ENCODE results near the gene CRK. TPM values are rescaled to one million over a fixed set of nuclear protein-coding genes. Genes with fewer than 3 reads are reported as not detected.

CRK gene
- total RNA-seq, 4 donors from 2014 or later, result 72.7 to 98.4 (median 77.2) TPM

GRCh38 chr17:1486802-1487695 lies 31.0 kb upstream of the CRK start:
- peak overlapping the region; percentile 96 to 100 (median 98) for H3K27ac ChIP-seq
- H3K36me3 ChIP-seq, result peaks cover 0 to 21% of the 10 kb centered on the region in 2 donors
- peak overlapping the region in 1 of 2 donors; percentile 88 for H3K4me3 ChIP-seq
- 20% methylated on average over 6 of the region's 74 CpGs; no CpG with 5 or more reads in 1 of the 2 donors for WGBS, 2 donors (ENCODE audit: low coverage in 1 of 2)
- no peaks in the 10 kb centered on the region for H3K27me3 ChIP-seq
- peak; percentile 78 for TF ChIP-seq POLR2AphosphoS5 (IDR thresholded peaks at IDR 0.05)
- TF ChIP-seq, protein P1, sequence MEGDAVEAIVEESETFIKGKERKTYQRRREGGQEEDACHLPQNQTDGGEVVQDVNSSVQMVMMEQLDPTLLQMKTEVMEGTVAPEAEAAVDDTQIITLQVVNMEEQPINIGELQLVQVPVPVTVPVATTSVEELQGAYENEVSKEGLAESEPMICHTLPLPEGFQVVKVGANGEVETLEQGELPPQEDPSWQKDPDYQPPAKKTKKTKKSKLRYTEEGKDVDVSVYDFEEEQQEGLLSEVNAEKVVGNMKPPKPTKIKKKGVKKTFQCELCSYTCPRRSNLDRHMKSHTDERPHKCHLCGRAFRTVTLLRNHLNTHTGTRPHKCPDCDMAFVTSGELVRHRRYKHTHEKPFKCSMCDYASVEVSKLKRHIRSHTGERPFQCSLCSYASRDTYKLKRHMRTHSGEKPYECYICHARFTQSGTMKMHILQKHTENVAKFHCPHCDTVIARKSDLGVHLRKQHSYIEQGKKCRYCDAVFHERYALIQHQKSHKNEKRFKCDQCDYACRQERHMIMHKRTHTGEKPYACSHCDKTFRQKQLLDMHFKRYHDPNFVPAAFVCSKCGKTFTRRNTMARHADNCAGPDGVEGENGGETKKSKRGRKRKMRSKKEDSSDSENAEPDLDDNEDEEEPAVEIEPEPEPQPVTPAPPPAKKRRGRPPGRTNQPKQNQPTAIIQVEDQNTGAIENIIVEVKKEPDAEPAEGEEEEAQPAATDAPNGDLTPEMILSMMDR (IDR thresholded peaks at IDR 0.05), result no peak
- peak; percentile 12 to 24 for TF ChIP-seq POLR2A (IDR thresholded peaks at IDR 0.05)
- no peak for TF ChIP-seq EP300 (IDR thresholded peaks at IDR 0.05)
- H3K9me3 ChIP-seq, result no peaks in the 10 kb centered on the region
- ATAC-seq, result peak; percentile 19
- peaks cover 0 to 88% (median 54%) of the 10 kb centered on the region in 3 donors for H3K4me1 ChIP-seq

DNA sequence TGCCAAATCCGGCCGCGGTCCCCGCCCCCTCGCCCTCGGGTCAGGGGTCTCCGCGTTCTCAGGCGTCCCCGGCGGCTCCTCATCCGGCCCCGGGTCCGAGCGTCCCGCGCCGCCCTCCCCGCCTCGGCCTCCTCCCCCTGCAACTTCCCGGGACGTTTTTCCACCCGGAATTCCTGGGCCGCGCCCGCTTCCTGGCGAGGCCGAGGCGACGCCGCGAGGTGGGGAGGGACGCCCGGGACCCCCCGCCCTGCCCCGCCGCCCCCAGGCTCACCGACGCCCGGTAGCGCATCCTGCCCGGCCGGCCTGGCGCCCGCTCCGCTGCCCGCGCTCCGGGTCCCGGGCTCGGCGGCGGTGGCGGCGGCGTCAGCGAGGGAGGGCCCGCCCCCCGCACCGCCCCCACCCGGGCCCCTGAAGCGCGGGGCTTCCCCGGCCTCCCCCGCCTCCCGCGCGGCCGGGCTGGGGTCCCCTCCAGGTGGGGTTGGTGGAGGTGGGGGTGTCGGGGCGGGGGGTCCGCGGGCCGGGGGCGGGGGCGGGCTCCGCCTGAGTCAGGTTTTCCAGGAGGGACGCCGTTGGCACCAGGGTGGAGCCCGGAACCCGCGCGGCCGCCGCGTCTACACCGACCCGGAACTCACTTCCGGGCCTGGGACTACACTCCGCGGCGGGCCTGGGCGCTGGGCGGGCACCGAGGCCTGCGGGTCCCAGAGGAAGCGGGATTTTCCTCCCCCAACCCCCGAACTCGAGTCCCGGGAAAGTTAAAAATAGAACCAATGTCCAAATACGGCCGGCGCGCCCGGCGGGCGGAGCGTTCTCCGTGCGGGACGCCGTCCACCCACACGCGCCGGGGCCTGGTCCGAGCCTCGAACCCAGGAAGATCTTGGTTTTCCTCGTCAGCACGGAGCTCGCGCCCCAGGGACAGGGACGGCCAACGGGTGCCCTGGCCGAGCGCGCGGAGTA lies 29.7 kb upstream of the CRK start:
- Histone ChIP-seq H3K4me1 (peaks cover 0 to 94% (median 51%) of the 10 kb centered on the region in 3 donors), H3K9me3 (no peaks in the 10 kb centered on the region), H3K4me3 (peak overlapping the region; percentile 87 to 88), H3K36me3 (peaks cover 0 to 35% of the 10 kb centered on the region in 2 donors), H3K27me3 (no peaks in the 10 kb centered on the region), H3K27ac (peak overlapping the region; percentile 96 to 100 (median 98))
- WGBS, 2 donors (ENCODE audit: low coverage in 1 of 2), result 0 to 13% methylated on average over 3 to 15 of the region's 127 CpGs
- peak in 1 of 2 donors; percentile 18 for TF ChIP-seq POLR2A (IDR thresholded peaks at IDR 0.05)
- peak; percentile 48 for TF ChIP-seq POLR2AphosphoS5 (IDR thresholded peaks at IDR 0.05)
- no peak for TF ChIP-seq EP300 (IDR thresholded peaks at IDR 0.05)
- ATAC-seq, result peak; percentile 45

- H3K4me1 ChIP-seq, result peaks cover 0 to 88% (median 42%) of the 10 kb centered on the region in 3 donors
- peak overlapping the region; percentile 87 to 88 for H3K4me3 ChIP-seq
- peak overlapping the region; percentile 96 to 100 (median 98) for H3K27ac ChIP-seq
- peaks cover 0 to 43% of the 10 kb centered on the region in 2 donors for H3K36me3 ChIP-seq
- 0% methylated on average over 7 of the region's 19 CpGs; no CpG with 5 or more reads in 1 of the 2 donors for WGBS, 2 donors (ENCODE audit: low coverage in 1 of 2)
- TF ChIP-seq POLR2A (IDR thresholded peaks at IDR 0.05), result no peak
- TF ChIP-seq EP300 (IDR thresholded peaks at IDR 0.05), result no peak
- TF ChIP-seq POLR2AphosphoS5 (IDR thresholded peaks at IDR 0.05), result no peak
- TF ChIP-seq, protein P1 (IDR thresholded peaks at IDR 0.05), result peak in 1 of 4 experiments; percentile 16
- H3K9me3 ChIP-seq, result no peaks in the 10 kb centered on the region
- peak; percentile 1 for ATAC-seq
- no peaks in the 10 kb centered on the region for H3K27me3 ChIP-seq
Measured at GRCh38 chr17:1484676-1485422, 28.8 kb upstream of the CRK start.

GRCh38 chr17:1484060-1484535 lies 28.1 kb upstream of the CRK start:
- 81% methylated on average over 19 of the region's 29 CpGs; no CpG with 5 or more reads in 1 of the 2 donors for WGBS, 2 donors (ENCODE audit: low coverage in 1 of 2)
- TF ChIP-seq, protein P1 (IDR thresholded peaks at IDR 0.05), result no peak
- TF ChIP-seq POLR2AphosphoS5 (IDR thresholded peaks at IDR 0.05), result no peak
- no peak for TF ChIP-seq POLR2A (IDR thresholded peaks at IDR 0.05)
- TF ChIP-seq EP300 (IDR thresholded peaks at IDR 0.05), result no peak
- Histone ChIP-seq H3K27me3 (no peaks in the 10 kb centered on the region), H3K9me3 (no peaks in the 10 kb centered on the region), H3K27ac (peak overlapping the region in 3 of 4 donors; percentile 98 to 100 (median 99)), H3K4me3 (peak overlapping the region in 1 of 2 donors; percentile 88), H3K36me3 (peaks cover 0 to 51% of the 10 kb centered on the region in 2 donors), H3K4me1 (peaks cover 0 to 80% (median 36%) of the 10 kb centered on the region in 3 donors)
- no peak for ATAC-seq

All from gastroesophageal sphincter (tissue), 4 donors.